Spleen (tissue), 11 donors: Measurements from ENCODE around the gene NPHP3. TPM values are rescaled to one million over a fixed set of nuclear protein-coding genes. Genes with fewer than 3 reads are reported as not detected.

Experiments used
- DNase-seq: peaks from one replicate; pipeline ENCODE4 v3.0.0-alpha.2; 2020
- H3K27ac ChIP-seq, 8 donors: fragments of 200-600 bp; sonication (generic) in 7 of 8; 1 replicate in 4 of 8; 2 replicates in 4 of 8; pipeline versions ENCODE4 v1.5.0 to v1.8.0; 2016 to 2021; ENCODE audit warnings: inconsistent platforms in 4 of 8, mild to moderate bottlenecking in 4 of 8, moderate library complexity in 1 of 8
- H3K27me3 ChIP-seq, 7 donors: fragments of 200-600 bp; sonication (generic) in 6 of 7; replicated peaks in 1 of 7; 1 replicate in 4 of 7; 2 replicates in 3 of 7; pipeline versions ENCODE4 v1.5.0 to v1.8.0; 2016 to 2021; ENCODE audit warnings: inconsistent platforms in 3 of 7, mild to moderate bottlenecking in 1 of 7
- H3K36me3 ChIP-seq, 6 donors: fragments of 200-600 bp; sonication (generic) in 5 of 6; 1 replicate in 4 of 6; 2 replicates in 2 of 6; pipeline versions ENCODE4 v1.5.0 to v1.8.0; 2016 to 2021; ENCODE audit warnings: inconsistent platforms in 2 of 6
- H3K4me1 ChIP-seq, 6 donors: fragments of 200-600 bp; sonication (generic) in 5 of 6; 1 replicate in 3 of 6; 2 replicates in 3 of 6; pipeline versions ENCODE4 v1.5.0 to v1.8.0; 2016 to 2021; ENCODE audit warnings: inconsistent platforms in 3 of 6
- H3K4me3 ChIP-seq, 8 donors: fragments of 200-600 bp; sonication (generic) in 7 of 8; 1 replicate in 4 of 8; 2 replicates in 4 of 8; pipeline versions ENCODE4 v1.5.0 to v1.8.0; 2016 to 2021; ENCODE audit warnings: inconsistent platforms in 4 of 8, mild to moderate bottlenecking in 4 of 8, moderate library complexity in 2 of 8
- H3K9me3 ChIP-seq, 8 donors: fragments of 200-600 bp; sonication (generic) in 7 of 8; 1 replicate in 4 of 8; 2 replicates in 4 of 8; pipeline versions ENCODE4 v1.5.0 to v1.8.0; 2016 to 2021; ENCODE audit warnings: inconsistent platforms in 4 of 8
- CTCF ChIP-seq, 11 experiments: fragments of 200-600 bp in 7 of 11; fragments of 450-650 bp in 4 of 11; sonication (generic) in 4 of 11; IDR thresholded peaks in 8 of 11; conservative IDR thresholded peaks in 3 of 11; 1 replicate in 7 of 11; 2 replicates in 4 of 11; pipeline versions ENCODE4 v1.4.0 to v1.8.0; 2016 to 2021; ENCODE audit warnings: antibody characterized with exemption in 11 of 11, inconsistent platforms in 4 of 11, mild to moderate bottlenecking in 1 of 11
- POLR2A ChIP-seq, 3 donors: fragments of 450-650 bp; IDR thresholded peaks; one replicate each; pipeline ENCODE4 v1.5.1; 2017; ENCODE audit warnings: antibody characterized with exemption in 3 of 3, mild to moderate bottlenecking in 1 of 3
- POLR2AphosphoS5 ChIP-seq, 3 donors: sonication (generic); formaldehyde crosslinking; IDR thresholded peaks; one replicate each; pipeline ENCODE4 v1.5.1; 2017; ENCODE audit warnings: antibody characterized with exemption in 3 of 3
- WGBS, 5 donors: extraction: QIAGEN DNeasy Blood & Tissue Kit in 3 of 5; methylation state at CpG; one replicate each; pipeline versions ENCODE4 v1.1.5 to v1.1.7; 2013 to 2018; 5-methylcytosine and 5-hydroxymethylcytosine counted together
- intact Hi-C: fragments of 100-400 bp; cut with DNase I; formaldehyde crosslinking; loops from one replicate; pipeline ENCODE4 v1.15.0; 2023; ENCODE audit warnings: low total_unique reads
- polyA plus RNA-seq, 3 donors: library from polyadenylated mRNA; stranded (reverse); fragments of 200-250 nt; gene quantifications; one replicate each; pipeline ENCODE4 v1.2.1, GENCODE V29; 2013
- total RNA-seq, 7 donors: library from RNA; depleted of rRNA in 3 of 7; stranded (reverse); fragments of >200 nt in 3 of 7; fragmentation: NEBNext Ultra II Directional in 4 of 7; extraction: Animal tissue kit (Norgen Biotek cat#: 25700) in 4 of 7; gene quantifications; one replicate each; pipeline versions ENCODE4 v1.1.0 to v1.2.1, GENCODE V29; 2016 to 2021
- donor health status: healthy with polysubstance abuse.
- donor health status: DM: no; HTN: no; CAD: no; lungs with moderate emphysema.
- donor health status: DM: no; HTN: no; CAD: no.
- donor health status: Bipolar disorder and iron deficiency.
- donor health status: healthy.
- donor health status: DM: no; HTN: no; CAD: no.
- donor health status: DM: yes; HTN: yes; CAD: no.

The NPHP3 gene
- total and polyA plus RNA-seq, 10 donors, result 4.6 to 66.7 (median 30.9) TPM

GRCh38 chr3:132655471-132655870, 66.7 kb downstream of the NPHP3 start:
- Histone ChIP-seq H3K9me3 (no peaks in the 10 kb centered on the region), H3K4me3 (no peak overlapping the region), H3K36me3 (no peaks in the 10 kb centered on the region), H3K4me1 (peaks cover 9 to 59% (median 32%) of the 10 kb centered on the region in 6 donors), H3K27ac (peak overlapping the region in 4 of 8 donors; percentile 2 to 45 (median 17)), H3K27me3 (no peaks in the 10 kb centered on the region)
- no peak for TF ChIP-seq POLR2A (IDR thresholded peaks at IDR 0.05)
- TF ChIP-seq POLR2AphosphoS5 (IDR thresholded peaks at IDR 0.05), result no peak
- TF ChIP-seq CTCF (IDR thresholded peaks at IDR 0.05 in 8 of 11, conservative IDR thresholded peaks at IDR 0.05 in 3 of 11), result no peak
- intact Hi-C loops, result no loop called here
- WGBS, 5 donors, result 67 to 87% (median 69%) methylated on average over 2 of the region's 2 CpGs
- DNase-seq, result no peak

GRCh38 chr3:132654721-132655120, 67.5 kb downstream of the NPHP3 start:
- no peak for DNase-seq
- intact Hi-C loops, result no loop called here
- Histone ChIP-seq H3K4me1 (peaks cover 9 to 59% (median 31%) of the 10 kb centered on the region in 6 donors), H3K36me3 (no peaks in the 10 kb centered on the region), H3K27me3 (no peaks in the 10 kb centered on the region), H3K4me3 (no peak overlapping the region), H3K9me3 (no peaks in the 10 kb centered on the region), H3K27ac (peak overlapping the region in 1 of 8 donors; percentile 15)
- TF ChIP-seq POLR2AphosphoS5 (IDR thresholded peaks at IDR 0.05) (no peak), POLR2A (IDR thresholded peaks at IDR 0.05) (no peak), CTCF (IDR thresholded peaks at IDR 0.05 in 8 of 11, conservative IDR thresholded peaks at IDR 0.05 in 3 of 11) (no peak)
- WGBS, 5 donors, result 91 to 96% (median 94%) methylated on average over 5 of the region's 5 CpGs

- no peak for DNase-seq
- H3K4me1 ChIP-seq, result peaks cover 9 to 55% (median 29%) of the 10 kb centered on the region in 6 donors
- H3K27ac ChIP-seq, result no peak overlapping the region
- H3K4me3 ChIP-seq, result no peak overlapping the region
- no peaks in the 10 kb centered on the region for H3K27me3 ChIP-seq
- TF ChIP-seq POLR2A (IDR thresholded peaks at IDR 0.05) (no peak), CTCF (IDR thresholded peaks at IDR 0.05 in 8 of 11, conservative IDR thresholded peaks at IDR 0.05 in 3 of 11) (no peak), POLR2AphosphoS5 (IDR thresholded peaks at IDR 0.05) (no peak)
- intact Hi-C loops, result no loop called here
- no peaks in the 10 kb centered on the region for H3K36me3 ChIP-seq
- H3K9me3 ChIP-seq, result no peaks in the 10 kb centered on the region
- 94 to 97% (median 96%) methylated on average over 2 of the region's 2 CpGs for WGBS, 5 donors
These were observed 68.0 kb downstream of the NPHP3 start for GRCh38 chr3:132654190-132654589.

- no peak for DNase-seq
- no peaks in the 10 kb centered on the region for H3K27me3 ChIP-seq
- TF ChIP-seq POLR2A (IDR thresholded peaks at IDR 0.05), result no peak
- TF ChIP-seq POLR2AphosphoS5 (IDR thresholded peaks at IDR 0.05), result no peak
- TF ChIP-seq CTCF (IDR thresholded peaks at IDR 0.05 in 8 of 11, conservative IDR thresholded peaks at IDR 0.05 in 3 of 11), result no peak
- WGBS, 5 donors, result 88 to 96% (median 89%) methylated on average over 1 of the region's 1 CpG
- no peaks in the 10 kb centered on the region for H3K9me3 ChIP-seq
- no peaks in the 10 kb centered on the region for H3K36me3 ChIP-seq
- H3K27ac ChIP-seq, result no peak overlapping the region
- no peak overlapping the region for H3K4me3 ChIP-seq
- intact Hi-C loops, result no loop called here
- peaks cover 0 to 41% (median 15%) of the 10 kb centered on the region in 6 donors for H3K4me1 ChIP-seq
These were observed 69.5 kb downstream of the NPHP3 start for GRCh38 chr3:132652640-132653270.
